HG02610 (cell line): ENCODE data around the gene PDXDC1.
"Not testable (repeated sequence)": the region's sequence is repeated elsewhere in the genome, so short reads cannot be mapped to it uniquely, and the experiment has no call there.

Experiments used
- ATAC-seq: cut with Tn5 transposase; IDR thresholded peaks from one replicate; pipeline ENCODE4 v1.9.1; 2021; ENCODE audit warnings: mild to moderate bottlenecking, moderate library complexity; ENCODE audit not compliant: unreplicated experiment

PDXDC1 gene

GRCh38 chr16:15154650-15155562 lies 180.1 kb downstream of the PDXDC1 start:
- ATAC-seq: not testable (repeated sequence)

GRCh38 chr16:15157644-15158043 lies 182.8 kb downstream of the PDXDC1 start:
- not testable (repeated sequence) for ATAC-seq

GRCh38 chr16:15159671-15160070 lies 184.8 kb downstream of the PDXDC1 start:
- not testable (repeated sequence) for ATAC-seq

DNA sequence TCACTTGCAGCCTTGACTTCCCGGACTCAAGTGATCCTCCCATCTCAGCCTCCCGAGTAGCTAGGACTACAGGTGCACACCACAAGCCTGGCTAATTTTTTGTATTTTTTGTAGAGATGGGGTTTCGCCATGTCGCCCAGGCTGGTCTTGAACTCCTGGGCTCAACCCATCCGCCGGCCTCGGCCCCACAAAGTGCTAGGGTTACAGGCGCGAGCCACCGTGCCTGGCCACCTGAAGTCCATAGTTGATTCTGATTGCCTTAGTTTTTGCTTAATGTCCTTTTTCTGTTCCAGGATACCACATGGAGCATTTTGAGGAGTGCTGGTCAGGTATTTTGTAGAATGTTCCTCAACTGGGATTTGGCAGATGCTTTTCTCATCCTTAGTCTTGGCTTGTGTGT lies 185.7 kb downstream of the PDXDC1 start:
- ATAC-seq: not testable (repeated sequence)

DNA sequence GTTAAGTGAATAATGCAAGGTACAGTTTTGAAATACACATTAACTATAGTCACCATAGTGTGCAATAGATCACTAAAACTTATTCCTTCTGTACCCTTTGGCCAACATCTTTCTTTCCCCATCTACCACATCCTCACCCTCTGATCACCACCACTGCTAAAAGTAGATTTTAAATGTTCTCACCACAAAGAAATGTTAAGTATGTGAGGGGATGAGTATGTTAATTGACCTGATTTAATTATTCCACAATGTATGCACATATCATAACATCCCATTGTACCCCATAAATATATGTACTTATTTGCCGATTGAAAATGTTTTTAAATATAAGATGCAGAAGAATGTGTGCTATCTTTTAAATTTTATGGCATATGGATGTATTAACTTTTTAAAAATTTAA lies 188.2 kb downstream of the PDXDC1 start:
- not testable (repeated sequence) for ATAC-seq

DNA sequence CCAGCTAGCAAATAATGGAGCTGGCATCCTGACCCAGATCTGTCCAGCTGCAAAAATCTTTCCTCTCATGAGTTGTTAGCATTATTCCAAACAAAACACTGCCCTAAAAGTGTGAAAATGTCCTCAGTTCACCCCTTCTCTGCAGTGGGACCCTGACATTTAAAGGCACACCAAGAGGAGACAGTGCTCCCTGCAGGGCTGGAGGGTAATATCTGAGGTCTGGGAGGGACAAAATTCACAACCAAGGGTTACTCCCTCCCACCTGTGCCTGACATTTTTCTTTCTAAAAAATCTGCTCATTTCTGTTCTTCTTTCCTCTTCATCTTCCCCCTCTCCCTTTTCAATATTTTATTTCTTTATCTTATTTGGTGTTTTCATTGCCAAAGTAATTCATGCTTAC lies 191.4 kb downstream of the PDXDC1 start:
- not testable (repeated sequence) for ATAC-seq

DNA sequence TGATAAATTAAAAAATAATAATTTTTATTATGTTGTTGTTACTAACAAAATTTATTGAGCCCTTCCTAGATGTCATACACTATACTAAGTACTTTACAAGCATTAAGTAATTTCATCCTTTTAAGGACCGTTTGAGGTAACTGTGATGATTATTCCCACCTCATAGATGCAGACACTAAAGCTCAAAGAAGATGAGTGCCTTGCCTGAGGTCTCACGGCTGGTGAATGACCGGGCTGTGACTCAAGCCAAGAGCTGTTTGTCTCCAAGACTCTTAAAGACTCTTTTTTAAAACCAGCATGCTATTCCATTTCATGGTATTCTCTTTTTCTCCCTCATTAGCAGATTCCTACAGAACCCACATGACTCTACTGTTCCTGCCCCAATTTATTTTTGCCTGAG lies 193.5 kb downstream of the PDXDC1 start:
- ATAC-seq: not testable (repeated sequence)

GRCh38 chr16:15168953-15169652 lies 194.3 kb downstream of the PDXDC1 start:
- not testable (repeated sequence) for ATAC-seq

DNA sequence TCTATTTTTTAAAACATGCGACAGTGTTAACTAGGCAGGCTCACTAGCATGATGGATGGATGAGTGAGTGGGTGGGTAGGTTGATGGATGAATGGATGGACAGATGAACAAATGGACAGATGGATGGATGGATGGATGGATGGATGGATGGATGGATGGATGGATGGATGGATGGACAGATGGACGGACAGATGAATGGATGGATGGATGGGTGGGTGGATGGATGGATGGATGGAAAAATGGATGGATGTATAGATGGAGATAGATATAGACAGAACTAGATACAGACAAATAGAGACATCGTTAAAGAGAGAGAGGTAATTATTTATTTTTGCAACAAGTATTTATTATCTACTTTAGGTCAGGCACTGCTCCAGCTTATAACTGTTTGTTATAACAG lies 205.1 kb downstream of the PDXDC1 start:
- ATAC-seq: not testable (repeated sequence)

DNA sequence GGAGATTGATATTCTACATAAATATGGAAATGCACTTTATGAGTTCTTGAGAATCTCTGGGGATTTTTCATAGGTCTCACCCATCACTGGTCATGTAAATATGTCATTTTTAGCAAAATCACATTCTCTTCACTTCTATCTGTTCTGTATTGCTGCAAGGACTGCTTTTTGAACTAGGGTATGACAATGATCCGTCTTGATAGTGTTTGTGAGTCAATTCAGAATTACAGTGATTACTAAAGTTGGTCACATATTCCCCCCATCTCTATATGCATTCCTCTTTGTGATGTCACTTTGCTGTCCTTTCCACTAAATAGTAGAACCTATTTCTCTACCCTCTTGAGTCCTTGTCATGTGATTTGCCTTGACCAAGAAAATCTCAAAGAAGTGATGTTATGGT lies 206.1 kb downstream of the PDXDC1 start:
- not testable (repeated sequence) for ATAC-seq

- ATAC-seq: not testable (repeated sequence)
Measured at GRCh38 chr16:15184000-15184399, 209.2 kb downstream of the PDXDC1 start.
